ENCODE measurements around the gene ZBTB46. TPM values are rescaled to one million over a fixed set of nuclear protein-coding genes. Genes with fewer than 3 reads are reported as not detected.

ZBTB46 gene
- total RNA-seq, 6 experiments from 2014 or later, result 0.38 to 1.1 (median 0.64) TPM

- H3K27me3 Mint-ChIP-seq (ENCODE audit: insufficient read depth), result peaks cover 44% of the 10 kb centered on the region
- no peaks in the 10 kb centered on the region for H3K9me3 Mint-ChIP-seq
- H3K36me3 Mint-ChIP-seq (ENCODE audit: low read depth), result no peaks in the 10 kb centered on the region; the same call in 1 of the 2 replicates
- H3K4me1 Mint-ChIP-seq (ENCODE audit: low read depth), result peaks cover 10% of the 10 kb centered on the region; the same call in 1 of the 2 replicates
- no peak; the same call in 1 of the 2 replicates for TF ChIP-seq CTCF (IDR thresholded peaks at IDR 0.05)
- H3K27ac Mint-ChIP-seq, result peak within 1 kb of the TSS; percentile 38; the same call in 1 of the 2 replicates
- DNase-seq, result no peak
- H3K4me3 Mint-ChIP-seq, result no peak within 1 kb of the TSS
Observed at GRCh38 chr20:63696628-63697356, 134.3 kb downstream of the ZBTB46 start, which contains the start of gene TNFRSF6B. Gene TNFRSF6B (plus strand): TSS chr20:63696652. CDS start chr20:63696768, 116 bp downstream.

- DNase-seq, result no peak
- no peak overlapping the region for H3K4me3 Mint-ChIP-seq
Observed at GRCh38 chr20:63696306-63696627, 134.8 kb downstream of the ZBTB46 start.

GRCh38 chr20:63695424-63696305 is 135.4 kb downstream of the ZBTB46 start:
- peak overlapping the region; percentile 33; the same call in 1 of the 2 replicates for H3K27ac Mint-ChIP-seq
- no peak overlapping the region for H3K4me3 Mint-ChIP-seq
- H3K27me3 Mint-ChIP-seq (ENCODE audit: insufficient read depth), result peaks cover 48% of the 10 kb centered on the region
- peaks cover 10% of the 10 kb centered on the region; the same call in 1 of the 2 replicates for H3K4me1 Mint-ChIP-seq (ENCODE audit: low read depth)
- no peak for TF ChIP-seq CTCF (IDR thresholded peaks at IDR 0.05)
- DNase-seq, result no peak
- no peaks in the 10 kb centered on the region; the same call in 1 of the 2 replicates for H3K36me3 Mint-ChIP-seq (ENCODE audit: low read depth)
- no peaks in the 10 kb centered on the region for H3K9me3 Mint-ChIP-seq

More at GRCh38 chr20:63696306-63696627, 134.8 kb downstream of the ZBTB46 start:
- Mint-ChIP-seq H3K4me1 (ENCODE audit: low read depth) (peaks cover 10% of the 10 kb centered on the region; the same call in 1 of the 2 replicates), H3K9me3 (no peaks in the 10 kb centered on the region), H3K27me3 (ENCODE audit: insufficient read depth) (peaks cover 48% of the 10 kb centered on the region), H3K27ac (peak overlapping the region; percentile 33; the same call in 1 of the 2 replicates), H3K36me3 (ENCODE audit: low read depth) (no peaks in the 10 kb centered on the region; the same call in 1 of the 2 replicates)
- no peak for TF ChIP-seq CTCF (IDR thresholded peaks at IDR 0.05)

- no peak for DNase-seq
- Mint-ChIP-seq H3K36me3 (ENCODE audit: low read depth) (no peaks in the 10 kb centered on the region; the same call in 1 of the 2 replicates), H3K4me1 (ENCODE audit: low read depth) (peaks cover 10% of the 10 kb centered on the region; the same call in 1 of the 2 replicates), H3K27me3 (ENCODE audit: insufficient read depth) (peaks cover 46% of the 10 kb centered on the region), H3K4me3 (no peak overlapping the region), H3K27ac (no peak overlapping the region), H3K9me3 (no peaks in the 10 kb centered on the region)
- no peak for TF ChIP-seq CTCF (IDR thresholded peaks at IDR 0.05)
Observed at GRCh38 chr20:63694584-63695423, 136.3 kb downstream of the ZBTB46 start.
